Forelimb muscle (tissue), 1 donor: ENCODE results near the gene HDDC3. TPM values are rescaled to one million over a fixed set of nuclear protein-coding genes. Genes with fewer than 3 reads are reported as not detected.
A peak's percentile ranks its signal among the peaks of the same experiment; 100 is the strongest.
"Not testable (repeated sequence)": the region's sequence is repeated elsewhere in the genome, so short reads cannot be mapped to it uniquely, and the experiment has no call there.

Experiments used
- DNase-seq: peaks from one replicate; pipeline ENCODE4 v3.0.0-alpha.2; 2013; ENCODE audit warnings: low read depth
- polyA plus RNA-seq: library from polyadenylated mRNA; unstranded; fragments of 120-200 nt; gene quantifications from one replicate; pipeline ENCODE4 v1.2.1, GENCODE V29; 2013; ENCODE audit not compliant: insufficient read length

The HDDC3 gene
- polyA plus RNA-seq, 1 donor: 11.3 TPM

DNA sequence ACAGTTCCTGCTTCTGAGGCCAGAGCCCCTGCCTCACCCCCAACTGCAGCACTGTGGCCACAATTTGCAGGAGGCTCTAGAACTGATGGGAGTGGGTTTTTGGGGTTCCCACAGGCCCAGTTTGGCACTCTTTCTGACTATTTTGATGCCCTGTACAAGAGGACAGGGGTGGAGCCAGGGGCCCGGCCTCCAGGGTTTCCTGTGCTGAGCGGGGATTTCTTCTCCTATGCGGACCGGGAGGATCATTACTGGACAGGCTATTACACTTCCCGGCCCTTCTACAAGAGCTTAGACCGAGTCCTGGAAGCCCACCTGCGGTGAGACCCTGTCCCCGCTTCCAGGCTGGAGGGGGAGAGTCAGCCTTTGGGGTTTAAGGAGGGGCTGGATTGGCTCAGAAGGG lies 22.4 kb downstream of the HDDC3 start:
- no peak for DNase-seq

DNA sequence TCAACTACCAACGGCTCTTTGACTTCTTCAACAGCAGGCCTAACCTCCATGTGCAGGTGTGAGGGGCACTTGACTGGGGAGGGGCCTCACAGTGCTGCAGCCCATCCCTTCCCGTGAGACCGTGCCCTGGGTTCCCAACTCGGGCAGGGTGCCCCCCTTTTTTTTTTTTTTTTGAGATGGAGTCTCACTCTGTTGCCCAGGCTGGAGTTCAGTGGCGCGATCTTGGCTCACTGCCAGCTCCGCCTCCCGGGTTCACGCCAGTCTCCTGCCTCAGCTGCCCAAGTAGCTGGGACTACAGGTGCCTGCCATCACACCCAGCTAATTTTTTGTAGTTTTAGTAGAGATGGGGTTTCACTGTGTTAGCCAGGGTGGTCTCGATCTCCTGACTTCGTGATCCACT lies 22.9 kb downstream of the HDDC3 start:
- DNase-seq: not testable (repeated sequence)

DNA sequence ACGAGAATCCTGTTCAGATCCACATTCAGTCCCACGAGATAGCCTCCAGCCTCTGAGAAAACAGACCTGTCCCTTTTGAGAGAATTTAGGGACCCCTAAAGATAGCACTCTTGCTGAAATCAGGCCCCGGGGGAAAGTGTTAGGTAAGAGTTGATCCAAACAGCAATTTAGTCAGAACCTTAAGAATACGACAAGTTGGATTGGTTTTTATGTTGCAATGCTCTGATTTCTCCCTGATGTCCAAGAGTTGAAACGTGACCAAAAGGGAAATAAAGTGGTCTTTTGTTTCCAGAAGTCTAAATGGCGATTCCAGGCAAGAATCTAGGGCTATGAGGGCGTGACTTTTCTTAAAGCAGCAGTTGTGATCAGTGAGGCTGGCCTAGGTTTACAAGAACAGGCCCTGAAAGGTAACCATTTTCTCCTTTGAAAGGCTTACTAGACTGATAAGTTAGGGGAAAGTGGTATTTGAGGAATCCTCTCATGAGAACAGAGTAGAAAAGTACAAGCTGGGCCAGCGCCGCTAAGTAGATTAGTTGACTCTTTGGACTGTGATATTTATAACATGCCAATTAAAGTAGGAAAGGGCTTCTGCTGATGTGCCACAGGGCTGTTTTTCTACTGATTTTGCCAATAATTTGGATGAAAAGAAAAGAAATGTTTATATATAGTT lies 24.4 kb downstream of the HDDC3 start:
- DNase-seq: no peak

DNA sequence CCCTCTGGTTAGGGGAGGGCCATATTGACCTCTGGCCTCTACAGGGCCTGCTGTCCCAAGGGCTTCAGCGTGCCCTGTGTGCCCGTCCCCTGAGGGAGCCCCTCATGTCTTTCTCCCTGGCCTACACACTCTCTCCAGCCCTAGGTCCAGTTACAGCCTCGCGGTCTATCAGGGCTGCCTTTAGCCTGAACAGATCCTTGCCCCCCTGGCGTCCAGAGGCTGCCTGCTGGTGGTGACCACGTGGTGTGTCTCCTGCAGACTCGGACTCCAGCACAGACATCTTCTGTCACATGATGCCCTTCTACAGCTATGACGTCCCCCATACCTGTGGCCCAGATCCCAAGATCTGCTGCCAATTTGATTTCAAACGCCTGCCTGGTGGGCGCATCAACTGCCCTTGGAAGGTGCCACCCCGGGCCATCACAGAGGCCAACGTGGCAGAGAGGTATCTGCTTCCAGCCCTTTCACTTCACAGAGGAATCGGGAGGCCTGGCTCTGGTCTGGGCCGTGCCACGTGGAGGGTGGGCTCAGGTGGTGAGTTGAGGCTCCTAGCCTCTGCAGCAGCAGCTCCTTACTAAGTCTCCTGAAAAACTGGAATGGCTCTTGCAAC lies 25.2 kb downstream of the HDDC3 start:
- no peak for DNase-seq

DNA sequence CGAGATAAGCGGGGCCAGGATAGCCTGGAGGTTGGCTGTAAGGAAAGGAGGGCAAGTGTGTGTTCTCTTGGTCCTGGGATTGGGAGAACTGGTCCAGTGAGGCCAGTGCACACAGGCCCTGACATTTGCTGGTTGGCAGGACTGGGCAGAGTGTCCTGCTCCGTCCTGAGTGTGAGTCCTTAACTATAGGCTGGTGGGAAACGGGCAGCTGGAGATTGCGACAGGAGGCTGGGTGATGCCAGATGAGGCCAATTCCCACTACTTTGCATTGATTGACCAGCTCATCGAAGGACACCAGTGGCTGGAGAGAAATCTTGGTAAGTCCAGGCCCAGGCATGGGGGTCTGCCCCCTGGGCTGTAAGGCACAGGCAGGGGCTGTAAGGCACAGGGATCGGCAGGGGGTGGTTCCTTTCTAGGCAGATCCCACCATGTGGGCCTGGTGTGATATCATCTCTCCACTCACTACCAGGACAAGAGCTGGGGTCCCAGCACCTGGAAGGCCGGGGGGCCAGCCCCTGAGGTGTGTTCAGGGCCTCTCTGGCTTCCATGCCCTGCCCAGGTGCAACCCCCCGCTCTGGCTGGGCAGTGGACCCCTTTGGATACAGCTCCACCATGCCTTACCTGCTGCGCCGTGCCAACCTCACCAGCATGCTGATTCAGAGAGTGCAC lies 26.0 kb downstream of the HDDC3 start:
- no peak for DNase-seq

DNA sequence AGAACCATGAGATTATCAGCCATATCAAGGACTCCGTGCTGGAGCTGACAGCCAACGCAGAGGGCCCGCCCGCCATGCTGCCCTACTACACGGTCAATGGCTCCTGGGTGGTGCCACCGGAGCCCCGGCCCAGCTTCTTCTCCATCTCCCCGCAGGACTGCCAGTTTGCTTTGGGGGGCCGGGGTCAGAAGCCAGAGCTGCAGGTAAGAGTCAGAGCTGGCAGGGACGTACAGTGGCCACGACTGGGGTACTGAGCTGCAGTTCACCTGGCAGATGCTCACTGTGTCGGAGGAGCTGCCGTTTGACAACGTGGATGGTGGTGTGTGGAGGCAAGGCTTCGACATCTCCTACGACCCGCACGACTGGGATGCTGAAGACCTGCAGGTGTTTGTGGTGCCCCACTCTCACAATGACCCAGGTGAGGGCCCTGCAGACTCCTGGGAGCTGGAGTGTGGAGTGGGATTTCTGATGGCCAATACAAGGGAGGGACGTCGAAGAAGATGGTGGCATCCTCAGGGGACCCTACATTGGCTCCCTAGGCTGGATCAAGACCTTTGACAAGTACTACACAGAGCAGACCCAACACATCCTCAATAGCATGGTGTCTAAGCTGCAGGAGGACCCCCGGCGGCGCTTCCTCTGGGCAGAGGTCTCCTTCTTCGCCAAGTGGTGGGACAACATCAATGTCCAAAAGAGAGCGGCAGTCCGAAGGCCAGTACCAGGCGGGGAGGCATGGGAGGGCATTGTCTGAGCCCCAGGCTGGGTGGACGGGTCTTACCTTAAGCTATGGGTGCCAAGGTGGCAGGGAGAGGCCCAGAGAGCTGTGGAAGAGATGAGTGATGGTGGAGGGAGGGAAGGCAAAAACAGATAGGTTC lies 26.8 kb downstream of the HDDC3 start:
- no peak for DNase-seq

DNA sequence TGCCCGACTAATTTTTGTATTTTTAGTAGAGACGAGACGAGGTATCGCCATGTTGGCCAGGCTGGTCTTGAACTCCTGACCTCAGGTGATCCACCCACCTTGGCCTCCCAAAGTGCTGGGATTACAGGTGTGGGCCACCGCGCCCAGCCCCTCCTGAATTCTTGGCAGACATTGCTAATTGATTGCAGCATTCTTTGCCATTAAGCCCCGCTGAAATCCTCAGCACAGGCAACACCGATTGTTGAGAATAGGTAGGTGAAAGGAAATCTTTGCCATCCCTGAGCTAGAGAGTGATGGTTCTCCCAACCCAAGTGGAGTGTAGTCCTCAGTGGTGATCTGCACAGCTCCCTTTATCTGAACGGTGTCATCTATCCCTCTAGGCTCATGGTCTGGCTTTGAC lies 27.6 kb downstream of the HDDC3 start:
- no peak for DNase-seq

DNA sequence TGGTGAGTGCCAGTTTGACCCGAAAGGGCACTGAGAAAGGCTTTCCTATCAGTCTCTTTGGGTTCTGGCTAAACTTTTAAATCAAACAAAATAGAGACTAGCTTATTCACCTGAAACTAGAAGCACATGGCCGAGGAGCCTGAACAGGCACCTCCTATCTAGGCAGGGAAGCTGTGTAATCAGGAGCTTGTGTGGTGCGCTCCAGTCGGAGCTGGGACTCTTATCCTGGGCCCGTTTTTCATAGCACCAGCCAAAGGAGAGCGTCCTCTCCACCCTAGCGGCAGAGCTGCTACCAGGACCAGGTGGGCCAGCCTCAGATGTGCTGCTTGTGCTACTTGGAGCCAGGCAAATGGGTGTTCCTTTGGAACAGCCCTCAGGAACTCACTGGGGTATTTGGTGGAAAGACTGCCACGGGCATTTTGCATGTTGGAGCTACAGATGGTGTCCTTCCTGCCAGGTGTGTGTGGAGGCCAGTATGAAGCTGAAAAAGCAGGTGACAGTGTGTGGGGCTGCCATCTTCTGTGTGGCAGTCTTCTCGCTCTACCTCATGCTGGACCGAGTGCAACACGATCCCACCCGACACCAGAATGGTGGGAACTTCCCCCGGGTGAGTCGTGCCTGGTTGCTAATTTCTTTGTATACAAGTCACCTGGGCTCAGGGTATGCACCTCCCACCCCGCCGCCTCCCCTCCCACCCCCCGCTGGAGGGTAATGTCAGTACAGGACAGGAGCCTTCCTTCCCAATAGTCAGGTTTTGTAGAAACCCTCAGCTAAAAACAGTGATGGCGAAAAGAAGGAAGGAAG lies 28.4 kb downstream of the HDDC3 start:
- DNase-seq: no peak

DNA sequence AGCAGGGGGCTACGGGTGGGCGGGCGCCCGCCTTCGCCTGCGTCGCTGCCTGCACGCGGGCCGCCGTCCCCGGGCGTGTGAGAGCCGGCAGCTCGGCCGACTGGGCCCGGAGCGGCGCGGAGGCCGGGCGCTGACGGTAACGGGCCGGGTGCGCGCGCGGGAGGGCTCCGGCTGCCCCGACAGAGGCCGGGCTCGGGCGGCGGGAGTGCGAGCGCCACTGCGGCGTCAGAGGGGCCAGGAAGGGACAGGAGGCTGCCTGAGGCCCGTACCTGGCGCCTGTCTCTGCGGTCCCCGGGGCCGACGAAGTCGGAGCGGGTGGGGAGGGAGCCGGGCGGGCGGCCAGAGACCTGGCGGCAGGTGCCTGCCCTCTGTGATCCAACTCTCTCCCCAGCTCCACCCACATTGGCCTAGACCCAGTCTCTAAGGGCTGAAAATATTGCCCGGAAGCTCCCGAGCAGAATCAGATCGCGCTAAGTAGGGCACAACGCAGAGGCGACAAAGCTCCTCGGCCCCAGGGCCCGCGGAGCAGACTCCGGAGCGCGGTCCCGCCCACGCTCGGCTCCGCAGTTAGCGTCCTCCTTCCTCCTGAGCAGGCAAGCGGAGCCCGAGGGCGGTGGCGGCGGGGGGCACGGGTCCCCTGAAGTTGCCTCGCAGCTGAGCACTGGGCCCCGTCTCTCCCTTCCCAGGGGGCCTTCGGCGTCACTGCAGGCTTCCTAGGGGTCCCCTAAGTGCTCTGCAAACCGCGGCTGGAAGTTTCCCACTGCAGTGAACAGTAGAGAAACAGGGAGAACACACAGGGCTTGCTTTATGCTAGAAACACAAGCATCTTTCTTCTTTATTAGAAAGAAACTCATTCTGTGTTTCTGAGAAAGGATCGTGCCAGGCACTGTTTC lies 29.3 kb downstream of the HDDC3 start, which contains the start of gene MAN2A2:
Gene MAN2A2 (plus strand): TSS at position 463 of the 893 bp plus-strand sequence. CDS start 906 bp downstream, outside the sequence.
- no peak for DNase-seq

DNA sequence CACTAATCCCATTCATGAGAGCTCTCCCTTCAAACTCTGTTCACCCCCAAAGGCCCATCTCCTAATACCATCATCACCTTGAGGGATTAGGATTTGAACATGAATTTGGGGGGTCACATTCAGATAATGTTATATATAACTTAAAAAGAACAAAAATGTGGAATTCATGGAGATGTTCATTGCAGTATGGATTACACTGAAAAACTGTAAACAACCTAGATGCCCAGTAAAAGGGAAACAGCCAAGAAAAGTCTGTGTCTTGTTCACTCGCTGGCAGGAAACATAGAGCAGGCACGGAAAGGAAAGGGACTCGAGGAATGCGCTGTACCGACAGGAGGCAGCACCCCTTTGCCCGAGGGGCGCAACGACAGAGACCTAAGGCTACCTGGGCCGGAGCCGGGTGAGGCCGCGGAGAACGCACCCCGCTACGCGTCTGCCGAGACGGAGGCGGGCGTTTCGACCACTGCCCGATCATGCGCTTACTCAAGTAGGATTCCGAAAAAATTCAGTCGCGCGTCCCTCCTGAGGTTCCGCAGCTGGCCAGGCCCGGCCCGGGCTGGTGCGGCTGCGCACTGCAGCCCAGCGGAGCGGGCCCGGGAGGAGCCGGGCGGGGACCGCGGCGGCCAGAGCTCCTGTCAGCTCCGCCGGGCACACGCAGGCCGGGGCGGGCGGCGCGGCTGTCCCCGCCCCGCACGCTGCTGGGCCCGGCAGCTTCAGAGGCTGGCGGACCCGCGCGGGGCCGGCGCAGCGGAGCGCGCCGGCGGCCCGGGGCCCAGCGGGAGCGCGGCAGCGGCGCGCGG lies 30.1 kb downstream of the HDDC3 start:
- peak; percentile 56 for DNase-seq

DNA sequence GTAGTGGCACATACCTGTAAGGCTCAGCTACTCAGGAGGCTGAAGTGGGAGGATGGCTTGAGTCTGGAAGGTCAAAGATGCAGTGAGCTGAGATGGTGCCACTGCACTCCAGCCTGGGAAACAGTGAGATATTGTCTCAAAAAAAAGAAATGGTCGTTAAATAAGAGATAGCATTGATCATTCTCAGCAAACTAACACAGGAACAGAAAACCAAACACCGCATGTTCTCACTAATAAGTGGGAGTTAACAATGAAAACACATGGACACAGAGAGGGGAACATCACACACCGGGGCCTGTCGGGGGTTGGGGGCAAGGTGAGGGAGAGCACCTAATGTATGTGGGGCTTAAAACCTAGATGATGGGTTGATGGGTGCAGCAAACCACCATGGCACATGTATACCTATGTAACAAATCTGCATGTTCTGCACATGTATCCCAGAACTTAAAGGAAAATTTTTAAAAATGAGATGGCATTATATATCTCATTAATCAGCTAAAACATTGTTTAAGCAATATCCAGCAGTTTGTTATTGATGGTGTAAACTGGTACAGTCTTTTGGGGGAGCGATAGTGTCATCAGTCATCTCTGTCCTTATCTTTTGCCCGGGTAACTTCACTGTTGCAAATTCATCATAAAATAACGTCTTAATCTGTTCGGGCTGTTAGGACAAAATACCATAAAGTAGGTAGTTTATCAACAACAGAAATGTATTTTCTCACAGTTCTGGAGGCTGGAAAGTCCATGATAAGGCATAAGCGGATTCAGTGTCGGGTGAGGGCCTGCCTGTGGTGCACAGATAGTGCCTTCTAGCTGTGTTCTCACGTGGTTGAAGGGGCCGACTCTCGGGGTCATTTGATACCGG lies 30.9 kb downstream of the HDDC3 start:
- DNase-seq: no peak

DNA sequence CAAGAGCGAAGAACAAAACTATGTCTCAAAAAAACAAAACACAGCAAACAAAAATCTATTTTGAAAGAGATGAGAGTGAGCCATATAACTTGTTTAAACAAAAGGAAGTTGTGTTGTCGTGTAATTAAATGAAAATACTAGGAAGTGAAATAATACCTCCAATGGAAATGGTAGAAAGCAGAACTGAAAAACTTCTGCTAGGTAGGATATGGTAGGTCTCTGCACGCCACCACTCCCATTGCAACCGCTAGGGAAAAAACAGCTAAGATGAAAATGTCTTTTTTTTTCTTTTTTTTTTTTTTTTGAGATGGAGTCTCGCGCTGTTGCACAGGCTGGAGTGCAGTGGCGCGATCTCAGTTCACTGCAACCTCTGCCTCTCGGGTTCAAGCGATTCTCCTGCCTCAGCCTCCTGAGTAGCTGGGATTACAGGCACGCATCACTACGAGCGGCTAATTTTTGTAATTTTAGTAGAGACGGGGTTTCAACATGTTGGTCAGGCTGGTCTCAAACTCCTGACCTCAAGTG lies 35.2 kb downstream of the HDDC3 start:
- not testable (repeated sequence) for DNase-seq

DNA sequence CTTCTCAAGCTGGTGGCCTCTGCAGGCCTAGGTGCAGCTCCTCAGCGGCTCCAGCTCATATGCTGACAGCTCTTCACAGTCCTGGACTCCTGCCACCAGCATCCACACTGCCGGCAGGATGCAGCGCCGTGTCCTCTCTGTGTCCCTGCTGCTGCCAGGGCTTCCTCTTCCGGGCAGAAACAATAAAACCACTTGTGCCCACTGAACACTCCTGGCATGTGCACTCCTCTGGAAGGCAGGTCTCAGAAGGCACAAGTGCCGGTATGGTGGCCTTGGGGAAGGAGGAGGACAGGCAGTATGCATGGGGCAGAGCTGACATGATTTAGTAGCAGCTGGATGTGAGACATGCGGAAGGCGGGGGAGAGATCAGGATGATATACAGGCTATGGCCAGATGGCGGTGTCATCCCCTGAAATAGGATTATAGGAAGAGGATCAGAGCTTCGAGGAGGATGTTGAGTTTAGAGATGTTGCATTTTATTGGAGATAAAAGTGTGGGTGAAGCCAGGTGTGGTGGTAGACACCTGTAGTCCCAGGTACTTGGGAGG lies 36.7 kb downstream of the HDDC3 start:
- no peak for DNase-seq

DNA sequence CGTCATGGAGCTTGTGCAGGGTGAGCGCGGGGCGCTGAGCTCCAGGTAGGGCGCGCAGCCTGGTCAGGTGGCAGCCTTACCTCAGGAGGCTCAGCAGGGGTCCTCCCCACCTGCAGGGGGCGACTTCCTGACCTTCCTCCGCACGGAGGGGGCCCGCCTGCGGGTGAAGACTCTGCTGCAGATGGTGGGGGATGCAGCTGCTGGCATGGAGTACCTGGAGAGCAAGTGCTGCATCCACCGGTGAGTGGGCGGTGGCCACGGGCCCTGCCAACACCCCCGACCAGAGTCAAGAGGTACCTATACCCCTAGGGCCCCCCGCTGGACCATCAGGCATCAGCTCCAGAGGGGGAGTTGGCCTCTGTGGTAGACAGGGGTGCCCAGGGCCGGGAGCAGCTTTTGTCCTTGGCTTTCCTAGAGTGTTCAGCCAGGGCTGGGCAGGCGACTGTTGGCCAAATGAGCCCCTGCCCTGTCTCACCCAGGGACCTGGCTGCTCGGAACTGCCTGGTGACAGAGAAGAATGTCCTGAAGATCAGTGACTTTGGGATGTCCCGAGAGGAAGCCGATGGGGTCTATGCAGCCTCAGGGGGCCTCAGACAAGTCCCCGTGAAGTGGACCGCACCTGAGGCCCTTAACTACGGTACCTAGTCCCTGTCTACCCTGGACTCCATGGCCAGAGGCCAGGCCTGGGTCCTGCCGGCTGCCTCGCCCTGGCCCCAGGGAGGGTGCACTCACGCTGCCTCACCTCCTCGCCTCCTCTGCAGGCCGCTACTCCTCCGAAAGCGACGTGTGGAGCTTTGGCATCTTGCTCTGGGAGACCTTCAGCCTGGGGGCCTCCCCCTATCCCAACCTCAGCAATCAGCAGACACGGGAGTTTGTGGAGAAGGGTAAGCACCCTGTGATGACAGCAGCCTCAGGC lies 38.9 kb downstream of the HDDC3 start:
- no peak for DNase-seq

DNA sequence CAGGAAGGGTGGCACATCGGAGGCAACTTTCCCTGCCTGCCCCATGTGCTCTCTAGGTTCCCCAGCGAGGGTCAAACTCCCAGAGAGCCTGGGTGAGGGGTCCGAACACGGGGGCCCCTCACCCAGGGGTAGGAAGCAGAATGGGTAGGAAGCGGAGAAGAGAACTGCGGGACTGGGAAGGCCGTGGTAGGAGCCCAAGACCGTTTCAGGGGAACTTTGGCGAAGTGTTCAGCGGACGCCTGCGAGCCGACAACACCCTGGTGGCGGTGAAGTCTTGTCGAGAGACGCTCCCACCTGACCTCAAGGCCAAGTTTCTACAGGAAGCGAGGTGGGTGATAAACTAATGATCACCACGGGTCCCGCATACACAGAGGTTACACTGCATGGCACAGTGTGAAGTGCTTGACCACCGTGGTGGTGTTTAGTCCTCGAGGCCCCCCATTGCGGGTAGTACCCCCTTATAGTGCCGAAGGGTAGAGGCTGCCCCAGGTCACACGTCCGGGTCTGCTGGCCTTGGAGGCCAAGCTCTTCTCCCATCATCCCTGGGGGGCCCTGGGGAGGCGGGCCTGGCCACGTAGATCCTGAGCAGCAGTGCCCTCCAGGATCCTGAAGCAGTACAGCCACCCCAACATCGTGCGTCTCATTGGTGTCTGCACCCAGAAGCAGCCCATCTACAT lies 39.7 kb downstream of the HDDC3 start:
- no peak for DNase-seq

DNA sequence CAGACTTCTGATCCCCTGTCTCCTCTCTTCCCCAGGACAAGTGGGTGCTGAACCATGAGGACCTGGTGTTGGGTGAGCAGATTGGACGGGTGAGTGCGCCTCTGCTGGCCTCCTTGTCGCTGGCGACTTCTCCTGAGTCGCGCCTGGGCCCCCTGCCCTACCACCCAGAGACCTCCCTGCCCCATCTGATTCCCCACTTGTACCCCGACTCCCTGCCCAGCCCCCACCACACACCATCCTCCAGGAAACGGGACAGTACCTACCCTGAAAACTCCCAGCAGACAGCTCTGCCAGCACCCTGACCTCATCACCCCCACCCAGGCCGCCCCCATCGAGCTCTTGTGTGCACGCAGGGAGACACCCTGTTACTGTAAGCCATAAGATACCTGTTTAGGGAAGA lies 40.3 kb downstream of the HDDC3 start:
- no peak for DNase-seq
